HFFc6 (cell line): Measurements from ENCODE around the gene OSTC. TPM values are rescaled to one million over a fixed set of nuclear protein-coding genes. Genes with fewer than 3 reads are reported as not detected.

Experiments used
- DNase-seq: peaks from one replicate; pipeline ENCODE4 v3.0.0-alpha.2; 2018
- H3K27ac Mint-ChIP-seq: 2 replicates; pipeline ENCODE4 v1.8.0; 2020; ENCODE audit warnings: mild to moderate bottlenecking, mixed read lengths
- H3K27me3 Mint-ChIP-seq: 2 replicates; pipeline ENCODE4 v1.8.0; 2021; ENCODE audit warnings: mild to moderate bottlenecking, moderate library complexity, mixed read lengths; ENCODE audit not compliant: insufficient read depth
- H3K36me3 Mint-ChIP-seq: 2 replicates; pipeline ENCODE4 v1.8.0; 2021; ENCODE audit warnings: low read depth, mixed read lengths
- H3K4me1 Mint-ChIP-seq: 2 replicates; pipeline ENCODE4 v1.8.0; 2020; ENCODE audit warnings: low read depth, mixed read lengths
- H3K4me3 Mint-ChIP-seq: 2 replicates; pipeline ENCODE4 v1.8.0; 2020; ENCODE audit warnings: mild to moderate bottlenecking, moderate library complexity, mixed read lengths
- H3K9me3 Mint-ChIP-seq: 2 replicates; pipeline ENCODE4 v1.8.0; 2020; ENCODE audit warnings: mild to moderate bottlenecking, mixed read lengths
- total RNA-seq, 6 experiments: library from RNA; stranded (reverse); fragmentation: NEBNext Ultra II Directional; extraction: Animal tissue kit (Norgen Biotek cat#: 25700); gene quantifications; 2 replicates in 1 of 6; 3 replicates in 5 of 6; pipeline ENCODE4 v1.2.3, GENCODE V29; 2021
- TF ChIP-seq, protein P1 (sequence below): fragments of 200-600 bp; sonication (generic); IDR thresholded peaks from 2 replicates; pipeline ENCODE4 v1.5.0; 2021; ENCODE audit warnings: antibody characterized with exemption, mild to moderate bottlenecking

Gene OSTC
- total RNA-seq, 6 experiments from 2014 or later = 178 to 259 (median 189) TPM

DNA sequence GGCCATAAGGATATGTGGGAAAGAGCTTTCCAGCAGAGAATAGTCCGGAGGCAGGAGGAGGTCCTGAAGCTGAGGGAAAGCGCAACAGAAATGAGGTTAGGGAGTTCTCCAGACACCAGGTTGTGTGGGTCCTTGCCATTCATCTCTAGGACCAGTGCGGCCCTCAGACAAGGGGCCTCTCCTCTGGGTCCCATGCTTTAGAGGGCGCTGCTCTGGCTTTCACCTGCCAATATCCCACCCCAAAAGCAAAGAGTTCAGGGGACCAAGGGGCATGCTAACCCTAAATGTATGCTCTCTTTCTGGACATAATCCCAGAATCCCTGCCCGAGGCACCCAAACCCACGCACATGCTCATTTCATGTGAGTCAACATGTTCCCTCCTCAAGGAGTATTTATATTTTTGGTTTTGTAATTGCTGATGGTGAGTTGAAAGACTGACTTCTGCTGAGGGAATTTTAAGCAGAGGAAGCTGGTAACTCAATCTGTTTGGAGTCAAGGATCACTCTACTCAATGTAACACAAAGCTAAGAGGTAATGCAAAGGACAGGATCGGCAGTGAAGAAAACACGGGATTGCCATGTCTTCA is 15.2 kb upstream of the OSTC start:
- peaks cover 45% of the 10 kb centered on the region for H3K36me3 Mint-ChIP-seq
- TF ChIP-seq, protein P1, sequence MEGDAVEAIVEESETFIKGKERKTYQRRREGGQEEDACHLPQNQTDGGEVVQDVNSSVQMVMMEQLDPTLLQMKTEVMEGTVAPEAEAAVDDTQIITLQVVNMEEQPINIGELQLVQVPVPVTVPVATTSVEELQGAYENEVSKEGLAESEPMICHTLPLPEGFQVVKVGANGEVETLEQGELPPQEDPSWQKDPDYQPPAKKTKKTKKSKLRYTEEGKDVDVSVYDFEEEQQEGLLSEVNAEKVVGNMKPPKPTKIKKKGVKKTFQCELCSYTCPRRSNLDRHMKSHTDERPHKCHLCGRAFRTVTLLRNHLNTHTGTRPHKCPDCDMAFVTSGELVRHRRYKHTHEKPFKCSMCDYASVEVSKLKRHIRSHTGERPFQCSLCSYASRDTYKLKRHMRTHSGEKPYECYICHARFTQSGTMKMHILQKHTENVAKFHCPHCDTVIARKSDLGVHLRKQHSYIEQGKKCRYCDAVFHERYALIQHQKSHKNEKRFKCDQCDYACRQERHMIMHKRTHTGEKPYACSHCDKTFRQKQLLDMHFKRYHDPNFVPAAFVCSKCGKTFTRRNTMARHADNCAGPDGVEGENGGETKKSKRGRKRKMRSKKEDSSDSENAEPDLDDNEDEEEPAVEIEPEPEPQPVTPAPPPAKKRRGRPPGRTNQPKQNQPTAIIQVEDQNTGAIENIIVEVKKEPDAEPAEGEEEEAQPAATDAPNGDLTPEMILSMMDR = no peak
- H3K4me1 Mint-ChIP-seq = peaks cover 61% of the 10 kb centered on the region
- peak overlapping the region; percentile 56 for H3K27ac Mint-ChIP-seq
- H3K9me3 Mint-ChIP-seq = no peaks in the 10 kb centered on the region
- no peak overlapping the region for H3K4me3 Mint-ChIP-seq
- peaks cover 4% of the 10 kb centered on the region; the same call in 1 of the 2 replicates for H3K27me3 Mint-ChIP-seq
- DNase-seq = peak; percentile 32

DNA sequence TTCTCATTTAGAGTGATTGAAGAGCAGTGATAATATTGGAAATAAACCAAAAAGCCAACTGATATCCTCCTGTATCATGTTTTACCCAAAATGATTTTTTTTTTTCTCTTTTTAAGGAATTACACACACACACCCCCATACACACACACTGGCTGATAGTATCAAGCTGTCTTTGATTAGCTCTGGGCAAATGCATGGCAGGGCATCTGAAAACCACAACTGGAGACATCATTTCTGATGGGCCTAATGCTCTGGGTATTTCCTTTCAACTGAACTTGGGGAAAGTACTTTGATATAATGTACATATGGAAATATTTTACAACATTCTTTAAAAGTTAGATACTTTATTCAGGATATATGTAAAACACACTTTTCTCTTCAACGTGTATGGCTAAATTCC is 14.2 kb upstream of the OSTC start:
- Mint-ChIP-seq H3K9me3 (no peaks in the 10 kb centered on the region), H3K27me3 (peaks cover 4% of the 10 kb centered on the region; the same call in 1 of the 2 replicates), H3K27ac (peak overlapping the region; percentile 40), H3K4me3 (no peak overlapping the region), H3K4me1 (peaks cover 65% of the 10 kb centered on the region), H3K36me3 (peaks cover 37% of the 10 kb centered on the region)
- DNase-seq = no peak
- TF ChIP-seq, protein P1 = no peak

DNA sequence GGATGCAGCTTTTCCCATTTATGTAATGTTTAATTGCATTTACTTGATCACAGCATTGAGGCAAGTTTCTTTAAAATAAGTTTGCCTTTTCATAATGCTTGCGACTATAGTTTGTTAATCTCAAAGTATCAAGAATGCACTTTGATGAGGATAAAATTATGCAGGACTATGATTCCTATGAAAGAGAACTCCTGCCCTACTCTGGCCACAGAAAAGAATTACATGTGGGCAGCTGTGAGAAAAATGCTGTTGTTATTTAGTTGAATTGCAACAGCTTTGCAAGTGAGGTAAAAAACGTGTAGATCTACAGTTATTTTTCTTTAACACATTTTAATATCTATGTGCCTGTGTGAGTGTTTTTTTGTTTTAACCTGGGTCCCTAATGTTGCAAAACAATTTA is 12.5 kb upstream of the OSTC start:
- Mint-ChIP-seq H3K4me1 (peaks cover 65% of the 10 kb centered on the region), H3K4me3 (no peak overlapping the region), H3K27me3 (peaks cover 4% of the 10 kb centered on the region; the same call in 1 of the 2 replicates), H3K9me3 (no peaks in the 10 kb centered on the region), H3K27ac (no peak overlapping the region), H3K36me3 (peaks cover 29% of the 10 kb centered on the region)
- TF ChIP-seq, protein P1 = peak; percentile 55; the same call in 1 of the 2 replicates
- no peak for DNase-seq

DNA sequence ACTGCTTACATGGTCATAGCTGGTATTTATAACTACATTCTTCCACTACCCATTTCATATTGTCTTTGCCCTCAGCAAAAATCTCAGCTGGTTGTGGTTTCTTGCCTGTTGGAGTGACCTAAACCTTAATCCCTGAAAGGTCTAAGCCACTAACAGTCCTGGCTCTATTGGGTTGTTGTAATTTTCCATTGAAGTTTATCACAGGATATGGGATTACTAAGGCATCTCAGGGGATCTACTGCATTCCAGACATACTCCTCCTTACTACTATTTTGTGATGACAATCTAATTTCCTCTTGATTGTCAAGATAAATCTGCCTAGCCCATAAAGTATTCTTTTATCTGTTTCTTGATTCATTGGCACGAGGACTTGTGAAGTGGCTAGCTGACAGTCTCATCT is 6.2 kb upstream of the OSTC start:
- Mint-ChIP-seq H3K9me3 (no peaks in the 10 kb centered on the region), H3K4me1 (peaks cover 34% of the 10 kb centered on the region), H3K27ac (peak overlapping the region; percentile 68), H3K4me3 (0 out of 2 replicates have a peak overlapping the region, but pooled peaks have one; percentile 60), H3K36me3 (peaks cover 12% of the 10 kb centered on the region; the same call in 1 of the 2 replicates), H3K27me3 (no peaks in the 10 kb centered on the region; the same call in 1 of the 2 replicates)
- TF ChIP-seq, protein P1 = no peak
- DNase-seq = peak; percentile 77

DNA sequence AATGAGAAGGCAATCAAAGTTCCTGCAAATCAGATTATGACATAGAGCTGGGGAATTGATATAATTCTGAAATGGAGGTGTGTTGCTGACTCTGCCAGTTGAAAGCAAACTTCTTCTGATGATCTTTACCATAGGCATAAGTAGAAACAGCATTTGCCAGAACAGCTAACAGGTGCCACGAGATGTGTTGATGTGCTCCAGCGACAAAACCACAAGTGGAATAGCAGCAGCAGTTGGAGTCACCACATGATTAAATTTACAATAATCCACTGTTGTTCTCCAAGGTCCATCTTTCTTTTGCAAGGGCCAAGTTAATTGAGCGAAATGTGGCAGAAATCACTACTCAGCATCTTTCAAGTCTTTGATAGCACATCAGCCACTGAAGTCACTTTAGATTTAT is 3.7 kb upstream of the OSTC start:
- peaks cover 31% of the 10 kb centered on the region for H3K4me1 Mint-ChIP-seq
- TF ChIP-seq, protein P1 = no peak
- H3K36me3 Mint-ChIP-seq = peaks cover 19% of the 10 kb centered on the region
- no peak for DNase-seq
- no peak overlapping the region for H3K4me3 Mint-ChIP-seq
- H3K9me3 Mint-ChIP-seq = no peaks in the 10 kb centered on the region
- H3K27ac Mint-ChIP-seq = no peak overlapping the region
- no peaks in the 10 kb centered on the region; the same call in 1 of the 2 replicates for H3K27me3 Mint-ChIP-seq
